ENCODE results near the gene HDHD5.

Gene HDHD5

DNA sequence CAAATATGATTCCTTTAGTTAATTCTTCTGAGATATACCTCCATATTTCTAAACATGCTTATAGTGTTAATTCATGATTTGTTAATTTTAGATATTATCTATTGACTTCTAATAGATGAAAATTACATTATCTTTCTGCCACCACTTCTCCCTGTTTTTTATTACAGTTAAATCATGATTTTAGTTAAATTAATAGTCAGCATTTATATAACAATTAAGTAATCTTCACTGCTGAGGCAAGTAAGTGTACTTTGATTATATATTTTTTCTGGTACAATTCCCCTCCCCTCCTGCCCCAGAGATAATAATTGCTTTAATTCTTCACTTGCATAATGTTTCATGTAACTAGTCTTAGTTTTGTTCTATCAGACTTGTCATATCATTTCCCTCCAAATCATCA lies 68.5 kb downstream of the HDHD5 start:
- no peaks in the 10 kb centered on the region for H3K36me3 ChIP-seq
- H3K4me3 ChIP-seq: no peak overlapping the region
- TF ChIP-seq, protein P1, sequence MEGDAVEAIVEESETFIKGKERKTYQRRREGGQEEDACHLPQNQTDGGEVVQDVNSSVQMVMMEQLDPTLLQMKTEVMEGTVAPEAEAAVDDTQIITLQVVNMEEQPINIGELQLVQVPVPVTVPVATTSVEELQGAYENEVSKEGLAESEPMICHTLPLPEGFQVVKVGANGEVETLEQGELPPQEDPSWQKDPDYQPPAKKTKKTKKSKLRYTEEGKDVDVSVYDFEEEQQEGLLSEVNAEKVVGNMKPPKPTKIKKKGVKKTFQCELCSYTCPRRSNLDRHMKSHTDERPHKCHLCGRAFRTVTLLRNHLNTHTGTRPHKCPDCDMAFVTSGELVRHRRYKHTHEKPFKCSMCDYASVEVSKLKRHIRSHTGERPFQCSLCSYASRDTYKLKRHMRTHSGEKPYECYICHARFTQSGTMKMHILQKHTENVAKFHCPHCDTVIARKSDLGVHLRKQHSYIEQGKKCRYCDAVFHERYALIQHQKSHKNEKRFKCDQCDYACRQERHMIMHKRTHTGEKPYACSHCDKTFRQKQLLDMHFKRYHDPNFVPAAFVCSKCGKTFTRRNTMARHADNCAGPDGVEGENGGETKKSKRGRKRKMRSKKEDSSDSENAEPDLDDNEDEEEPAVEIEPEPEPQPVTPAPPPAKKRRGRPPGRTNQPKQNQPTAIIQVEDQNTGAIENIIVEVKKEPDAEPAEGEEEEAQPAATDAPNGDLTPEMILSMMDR (IDR thresholded peaks at IDR 0.05): no peak
- no peaks in the 10 kb centered on the region for H3K27me3 ChIP-seq
- no peak overlapping the region for H3K27ac ChIP-seq
- no peaks in the 10 kb centered on the region for H3K9me3 ChIP-seq
- intact Hi-C loops (cut with DNase I; ENCODE audit: low total_unique reads): no loop called here
- no peak for DNase-seq
- H3K4me1 ChIP-seq: peaks cover 0 to 17% (median 8%) of the 10 kb centered on the region in 4 donors

Measured in tibial artery (tissue), 4 donors.